GM19455 (cell line): ENCODE results near the gene PRDX5.
"Not testable (repeated sequence)": the region's sequence is repeated elsewhere in the genome, so short reads cannot be mapped to it uniquely, and the experiment has no call there.

Experiments
- ATAC-seq: cut with Tn5 transposase; IDR thresholded peaks from one replicate; pipeline ENCODE4 v1.9.1; 2021; ENCODE audit not compliant: unreplicated experiment

PRDX5 gene

GRCh38 chr11:64323373-64323772, 5.5 kb downstream of the PRDX5 start:
- no peak for ATAC-seq

- not testable (repeated sequence) for ATAC-seq
Observed at GRCh38 chr11:64323984-64324383, 6.1 kb downstream of the PRDX5 start.

- no peak for ATAC-seq
Observed at GRCh38 chr11:64324692-64325469, 7.0 kb downstream of the PRDX5 start.

GRCh38 chr11:64327375-64327774, 9.5 kb downstream of the PRDX5 start:
- ATAC-seq: no peak

- ATAC-seq: no peak
Observed at GRCh38 chr11:64327993-64328392, 10.1 kb downstream of the PRDX5 start.

GRCh38 chr11:64330888-64331287, 13.0 kb downstream of the PRDX5 start:
- no peak for ATAC-seq

GRCh38 chr11:64331569-64332371, 13.8 kb downstream of the PRDX5 start:
- no peak for ATAC-seq

- no peak for ATAC-seq
Observed at GRCh38 chr11:64333556-64333955, 15.6 kb downstream of the PRDX5 start.

GRCh38 chr11:64334764-64335735, 17.1 kb downstream of the PRDX5 start:
- peak; percentile 74 for ATAC-seq

- ATAC-seq: no peak
Observed at GRCh38 chr11:64337538-64338249, 19.8 kb downstream of the PRDX5 start.

- ATAC-seq: no peak
Observed at GRCh38 chr11:64338716-64339115, 20.8 kb downstream of the PRDX5 start.

GRCh38 chr11:64339286-64339685, 21.4 kb downstream of the PRDX5 start:
- ATAC-seq: no peak

- peak; percentile 49 for ATAC-seq
Observed at GRCh38 chr11:64339754-64340408, 22.0 kb downstream of the PRDX5 start, which contains the start of gene CCDC88B. Gene CCDC88B (plus strand): TSS chr11:64340204. CDS start chr11:64340267, 63 bp downstream.

GRCh38 chr11:64340671-64341335, 22.9 kb downstream of the PRDX5 start:
- no peak for ATAC-seq

GRCh38 chr11:64341429-64341828, 23.5 kb downstream of the PRDX5 start:
- no peak for ATAC-seq

GRCh38 chr11:64341851-64342791, 24.2 kb downstream of the PRDX5 start:
- peak; percentile 39 for ATAC-seq

- ATAC-seq: no peak
Observed at GRCh38 chr11:64342869-64343745, 25.2 kb downstream of the PRDX5 start.
